Measurements from ENCODE around the gene ANLN.
"Not testable (repeated sequence)": the region's sequence is repeated elsewhere in the genome, so short reads cannot be mapped to it uniquely, and the experiment has no call there.

The ANLN gene

GRCh38 chr7:36378555-36378954 is 11.1 kb upstream of the ANLN start:
- DNase-seq (ENCODE audit: low read depth), result not testable (repeated sequence)

- no peak for DNase-seq (ENCODE audit: low read depth)
Observed at GRCh38 chr7:36379831-36380504, 9.7 kb upstream of the ANLN start.

GRCh38 chr7:36381056-36381455 is 8.6 kb upstream of the ANLN start:
- no peak for DNase-seq (ENCODE audit: low read depth)

- not testable (repeated sequence) for DNase-seq (ENCODE audit: low read depth)
Observed at GRCh38 chr7:36383284-36383683, 6.4 kb upstream of the ANLN start.

- not testable (repeated sequence) for DNase-seq (ENCODE audit: low read depth)
Observed at GRCh38 chr7:36385646-36386045, 4.0 kb upstream of the ANLN start.

GRCh38 chr7:36387435-36388231 is 2.0 kb upstream of the ANLN start:
- DNase-seq (ENCODE audit: low read depth), result no peak

GRCh38 chr7:36388423-36388822 is 1.2 kb upstream of the ANLN start:
- no peak for DNase-seq (ENCODE audit: low read depth)

- DNase-seq (ENCODE audit: low read depth), result peak; percentile 62
Observed at GRCh38 chr7:36390199-36391090, 783 bp downstream of the ANLN start.

GRCh38 chr7:36391436-36392198 is 2.0 kb downstream of the ANLN start:
- DNase-seq (ENCODE audit: low read depth), result no peak

- DNase-seq (ENCODE audit: low read depth), result no peak
Observed at GRCh38 chr7:36393826-36394225, 4.2 kb downstream of the ANLN start.

- DNase-seq (ENCODE audit: low read depth), result no peak
Observed at GRCh38 chr7:36395171-36395894, 5.7 kb downstream of the ANLN start.

GRCh38 chr7:36396150-36396549 is 6.5 kb downstream of the ANLN start:
- DNase-seq (ENCODE audit: low read depth), result no peak

GRCh38 chr7:36400036-36400435 is 10.4 kb downstream of the ANLN start:
- DNase-seq (ENCODE audit: low read depth), result no peak

GRCh38 chr7:36400606-36401005 is 10.9 kb downstream of the ANLN start:
- no peak for DNase-seq (ENCODE audit: low read depth)

- DNase-seq (ENCODE audit: low read depth), result no peak
Observed at GRCh38 chr7:36403452-36403851, 13.8 kb downstream of the ANLN start.

GRCh38 chr7:36404639-36405408 is 15.2 kb downstream of the ANLN start:
- no peak for DNase-seq (ENCODE audit: low read depth)

GRCh38 chr7:36405409-36405803 is 15.7 kb downstream of the ANLN start:
- DNase-seq (ENCODE audit: low read depth), result no peak

- no peak for DNase-seq (ENCODE audit: low read depth)
Observed at GRCh38 chr7:36406156-36406555, 16.5 kb downstream of the ANLN start.

GRCh38 chr7:36407636-36408550 is 18.2 kb downstream of the ANLN start:
- no peak for DNase-seq (ENCODE audit: low read depth)

Measured in GM04504 (cell line).